A549 treated with Mapracorat at 1 μM for 4 hours (cell line): ENCODE data around the gene CD300LG. TPM values are rescaled to one million over a fixed set of nuclear protein-coding genes. Genes with fewer than 3 reads are reported as not detected.

Experiments
- total RNA-seq: library from RNA; stranded (reverse); fragments of 200-300 nt; extraction: Qiagen RNA extraction; gene quantifications from 5 replicates; pipeline ENCODE4 v1.2.3, GENCODE V29; 2022

CD300LG gene
- not detected in 5 replicates for total RNA-seq

GRCh38 chr17:43846963-43847371, at the start of gene CD300LG:
TSS of gene CD300LG (plus strand) at chr17:43847176. CDS start at chr17:43847217, 41 bp downstream.

GRCh38 chr17:43832976-43833829, 13.8 kb upstream of the CD300LG start, which contains the start of gene MPP3:
TSS of gene MPP3 (minus strand) at chr17:43833146. CDS start at chr17:43831906, 1,240 bp downstream.

GRCh38 chr17:43907425-43907981, 60.5 kb downstream of the CD300LG start, which contains the start of gene MPP2:
TSS of gene MPP2 (minus strand) at chr17:43907536. CDS start at chr17:43904460, 3,076 bp downstream.

Other genes with a start within 250 kb of the CD300LG start
- not detected in 5 replicates for gene MEOX1, start 185.3 kb upstream of the CD300LG start, total RNA-seq
- gene SOST, start 88.4 kb upstream of the CD300LG start, total RNA-seq: not detected in 5 replicates
- gene DUSP3, start 68.2 kb upstream of the CD300LG start, total RNA-seq: 57.1 to 63.4 TPM (median 61.1 TPM) in 5 replicates
- gene CFAP97D1, start 66.7 kb upstream of the CD300LG start, total RNA-seq: not detected in 5 replicates
- 15.0 to 19.4 TPM (median 16.5 TPM) in 5 replicates for gene MPP3, start 14.0 kb upstream of the CD300LG start, total RNA-seq
- 1.1 to 1.8 TPM (median 1.3 TPM) in 5 replicates for gene MPP2, start 60.4 kb downstream of the CD300LG start, total RNA-seq
- gene PPY, start 95.3 kb downstream of the CD300LG start, total RNA-seq: not detected in 5 replicates
- gene PYY, start 106.8 kb downstream of the CD300LG start, total RNA-seq: not detected in 5 replicates
- 0.77 to 1.5 TPM (median 1.1 TPM) in 5 replicates for gene NAGS, start 157.4 kb downstream of the CD300LG start, total RNA-seq
- gene TMEM101, start 167.8 kb downstream of the CD300LG start, total RNA-seq: 25.1 to 33.0 TPM (median 30.8 TPM) in 5 replicates
- gene LSM12, start 219.5 kb downstream of the CD300LG start, total RNA-seq: 50.1 to 55.9 TPM (median 51.9 TPM) in 5 replicates
- gene G6PC3, start 223.6 kb downstream of the CD300LG start, total RNA-seq: 117 to 181 TPM (median 160 TPM) in 5 replicates